Fibroblast of mammary gland (primary cell): ENCODE results near the gene AFAP1L1.

Experiments used
- DNase-seq: peaks from one replicate; pipeline ENCODE4 v3.0.0-alpha.2; 2010; ENCODE audit warnings: low read depth
- H3K4me3 ChIP-seq: 2 replicates; pipeline ENCODE4 v1.5.1; 2011; ENCODE audit warnings: low read depth, mild to moderate bottlenecking, low read length, moderate library complexity; ENCODE audit not compliant: control insufficient read depth
- CTCF ChIP-seq: conservative IDR thresholded peaks from 2 replicates; pipeline ENCODE4 v1.5.1; 2011; ENCODE audit warnings: low read depth, low read length, inconsistent platforms; ENCODE audit not compliant: control insufficient read depth, insufficient read depth

AFAP1L1 gene

GRCh38 chr5:149294872-149295829, 23.5 kb downstream of the AFAP1L1 start:
- no peak for DNase-seq
- H3K4me3 ChIP-seq: no peak overlapping the region
- no peak for TF ChIP-seq CTCF

GRCh38 chr5:149297340-149298025, 25.8 kb downstream of the AFAP1L1 start:
- DNase-seq: no peak
- TF ChIP-seq CTCF: no peak
- H3K4me3 ChIP-seq: no peak overlapping the region

GRCh38 chr5:149298163-149298562, 26.5 kb downstream of the AFAP1L1 start:
- TF ChIP-seq CTCF: no peak
- no peak for DNase-seq
- no peak overlapping the region for H3K4me3 ChIP-seq

- no peak for TF ChIP-seq CTCF
- H3K4me3 ChIP-seq: no peak overlapping the region
- DNase-seq: no peak
Measured at GRCh38 chr5:149298842-149299404, 27.3 kb downstream of the AFAP1L1 start.

- DNase-seq: no peak
- H3K4me3 ChIP-seq: no peak overlapping the region
- TF ChIP-seq CTCF: no peak
Measured at GRCh38 chr5:149299451-149300054, 27.9 kb downstream of the AFAP1L1 start.

- no peak for DNase-seq
- TF ChIP-seq CTCF: no peak
- no peak overlapping the region for H3K4me3 ChIP-seq
Measured at GRCh38 chr5:149300441-149300840, 28.8 kb downstream of the AFAP1L1 start.
